Effector memory CD8-positive, alpha-beta T cell (primary cell): ENCODE measurements around the gene CKB.
A peak's percentile ranks its signal among the peaks of the same experiment; 100 is the strongest.
"Not testable (repeated sequence)": the region's sequence is repeated elsewhere in the genome, so short reads cannot be mapped to it uniquely, and the experiment has no call there.

Experiments used
- ATAC-seq: fragments of 150-1000 bp; cut with Tn5 transposase; replicated peaks from 2 replicates; pipeline ENCODE4 v1.10.0; 2021; ENCODE audit warnings: mild to moderate bottlenecking, moderate library complexity
- DNase-seq, 3 experiments: peaks; one replicate each; pipeline ENCODE4 v3.0.0; 2021
- H3K27ac Mint-ChIP-seq, 2 donors: one replicate each; pipeline ENCODE4 v1.8.0; 2022; ENCODE audit warnings: mild to moderate bottlenecking in 2 of 2, mixed read lengths in 2 of 2, moderate library complexity in 2 of 2
- H3K27me3 Mint-ChIP-seq, 2 donors: one replicate each; pipeline ENCODE4 v1.8.0; 2022; ENCODE audit warnings: mixed read lengths in 2 of 2
- H3K36me3 Mint-ChIP-seq: one replicate; pipeline ENCODE4 v1.8.0; 2022; ENCODE audit warnings: mild to moderate bottlenecking, moderate library complexity, mixed read lengths; ENCODE audit not compliant: insufficient read depth
- H3K4me1 Mint-ChIP-seq, 2 donors: one replicate each; pipeline ENCODE4 v1.8.0; 2022; ENCODE audit warnings: low read depth in 2 of 2, mixed read lengths in 2 of 2
- H3K4me3 Mint-ChIP-seq, 2 donors: one replicate each; pipeline ENCODE4 v1.8.0; 2022; ENCODE audit warnings: mild to moderate bottlenecking in 2 of 2, mixed read lengths in 2 of 2, moderate library complexity in 2 of 2
- H3K9me3 Mint-ChIP-seq, 2 donors: one replicate each; pipeline ENCODE4 v1.8.0; 2022; ENCODE audit warnings: mixed read lengths in 2 of 2

Gene CKB

GRCh38 chr14:103530831-103531230 is 8.2 kb upstream of the CKB start:
- no peaks in the 10 kb centered on the region for H3K27me3 Mint-ChIP-seq
- H3K9me3 Mint-ChIP-seq = no peaks in the 10 kb centered on the region
- peaks cover 29% of the 10 kb centered on the region for H3K36me3 Mint-ChIP-seq
- DNase-seq = no peak
- ATAC-seq = no peak
- H3K4me1 Mint-ChIP-seq = peaks cover 13 to 33% of the 10 kb centered on the region in 2 donors
- H3K4me3 Mint-ChIP-seq = peak overlapping the region in 1 of 2 donors; percentile 94
- H3K27ac Mint-ChIP-seq = peak overlapping the region in 1 of 2 donors; percentile 93

GRCh38 chr14:103530390-103530789 is 7.8 kb upstream of the CKB start:
- H3K36me3 Mint-ChIP-seq = peaks cover 29% of the 10 kb centered on the region
- no peaks in the 10 kb centered on the region for H3K27me3 Mint-ChIP-seq
- H3K4me1 Mint-ChIP-seq = peaks cover 13 to 34% of the 10 kb centered on the region in 2 donors
- H3K27ac Mint-ChIP-seq = peak overlapping the region in 1 of 2 donors; percentile 93
- no peak for DNase-seq
- no peak for ATAC-seq
- peak overlapping the region; percentile 91 to 94 for H3K4me3 Mint-ChIP-seq
- no peaks in the 10 kb centered on the region for H3K9me3 Mint-ChIP-seq

- Mint-ChIP-seq H3K27ac (peak overlapping the region; percentile 93 to 96), H3K4me1 (peaks cover 13 to 34% of the 10 kb centered on the region in 2 donors), H3K4me3 (peak overlapping the region; percentile 91 to 94), H3K36me3 (peaks cover 29% of the 10 kb centered on the region), H3K27me3 (no peaks in the 10 kb centered on the region), H3K9me3 (no peaks in the 10 kb centered on the region)
- peak in 1 of 3 experiments; percentile 19 for DNase-seq
- no peak for ATAC-seq
Measured at GRCh38 chr14:103529383-103530365, 7.0 kb upstream of the CKB start.

GRCh38 chr14:103528587-103529382 is 6.2 kb upstream of the CKB start, which contains the start of gene TRMT61A:
TRMT61A (plus strand) TSS chr14:103529196; CDS start chr14:103529979, 783 bp downstream.
- peak within 1 kb of the TSS; percentile 91 to 94 for H3K4me3 Mint-ChIP-seq
- DNase-seq (peak; percentile 62 to 67 (median 63)), ATAC-seq (peak; percentile 95)
- H3K36me3 Mint-ChIP-seq = peaks cover 29% of the 10 kb centered on the region
- H3K27ac Mint-ChIP-seq = peak within 1 kb of the TSS; percentile 93 to 96
- no peaks in the 10 kb centered on the region for H3K9me3 Mint-ChIP-seq
- H3K4me1 Mint-ChIP-seq = peaks cover 13 to 34% of the 10 kb centered on the region in 2 donors
- H3K27me3 Mint-ChIP-seq = no peaks in the 10 kb centered on the region

GRCh38 chr14:103528146-103528586 is 5.5 kb upstream of the CKB start:
- no peaks in the 10 kb centered on the region for H3K27me3 Mint-ChIP-seq
- H3K4me1 Mint-ChIP-seq = peaks cover 13 to 34% of the 10 kb centered on the region in 2 donors
- H3K4me3 Mint-ChIP-seq = peak overlapping the region; percentile 91 to 94
- no peaks in the 10 kb centered on the region for H3K9me3 Mint-ChIP-seq
- ATAC-seq = no peak
- no peak for DNase-seq
- H3K27ac Mint-ChIP-seq = peak overlapping the region; percentile 93 to 96
- H3K36me3 Mint-ChIP-seq = peaks cover 29% of the 10 kb centered on the region

GRCh38 chr14:103527408-103528145 is 4.9 kb upstream of the CKB start:
- DNase-seq (no peak), ATAC-seq (no peak)
- Mint-ChIP-seq H3K36me3 (peaks cover 24% of the 10 kb centered on the region), H3K4me3 (peak overlapping the region; percentile 91 to 94), H3K27ac (peak overlapping the region; percentile 66 to 96), H3K27me3 (no peaks in the 10 kb centered on the region), H3K4me1 (peaks cover 13 to 34% of the 10 kb centered on the region in 2 donors), H3K9me3 (no peaks in the 10 kb centered on the region)

- Mint-ChIP-seq H3K36me3 (peaks cover 24% of the 10 kb centered on the region), H3K27me3 (no peaks in the 10 kb centered on the region), H3K4me3 (peak overlapping the region; percentile 91 to 94), H3K27ac (peak overlapping the region; percentile 66 to 96), H3K4me1 (peaks cover 13 to 34% of the 10 kb centered on the region in 2 donors), H3K9me3 (no peaks in the 10 kb centered on the region)
- no peak for DNase-seq
- ATAC-seq = no peak
Measured at GRCh38 chr14:103526914-103527248, 4.3 kb upstream of the CKB start.

GRCh38 chr14:103526247-103526913 is 3.8 kb upstream of the CKB start:
- Mint-ChIP-seq H3K4me3 (no peak overlapping the region), H3K4me1 (peaks cover 10 to 31% of the 10 kb centered on the region in 2 donors)

GRCh38 chr14:103525430-103526246 is 3.0 kb upstream of the CKB start:
- not testable (repeated sequence) for ATAC-seq, DNase-seq, H3K27ac Mint-ChIP-seq, H3K27me3 Mint-ChIP-seq, H3K4me3 Mint-ChIP-seq, H3K9me3 Mint-ChIP-seq
- peaks cover 24% of the 10 kb centered on the region for H3K36me3 Mint-ChIP-seq
- H3K4me1 Mint-ChIP-seq = peaks cover 4 to 27% of the 10 kb centered on the region in 2 donors

More at GRCh38 chr14:103526247-103526913, 3.8 kb upstream of the CKB start:
- no peak for DNase-seq
- Mint-ChIP-seq H3K9me3 (no peaks in the 10 kb centered on the region), H3K27ac (no peak overlapping the region), H3K27me3 (no peaks in the 10 kb centered on the region), H3K36me3 (peaks cover 24% of the 10 kb centered on the region)
- ATAC-seq = no peak

GRCh38 chr14:103524002-103524935 is 1.6 kb upstream of the CKB start:
- H3K27me3 Mint-ChIP-seq = no peaks in the 10 kb centered on the region
- peaks cover 0 to 19% of the 10 kb centered on the region in 2 donors for H3K4me1 Mint-ChIP-seq
- peaks cover 12% of the 10 kb centered on the region for H3K36me3 Mint-ChIP-seq
- H3K27ac Mint-ChIP-seq = no peak overlapping the region
- no peak overlapping the region for H3K4me3 Mint-ChIP-seq
- ATAC-seq (no peak), DNase-seq (no peak)
- H3K9me3 Mint-ChIP-seq = no peaks in the 10 kb centered on the region

GRCh38 chr14:103523575-103523954 is 935 bp upstream of the CKB start:
- peaks cover 6% of the 10 kb centered on the region for H3K36me3 Mint-ChIP-seq
- no peak overlapping the region for H3K27ac Mint-ChIP-seq
- peak overlapping the region; percentile 44 to 65 for H3K4me3 Mint-ChIP-seq
- no peaks in the 10 kb centered on the region for H3K9me3 Mint-ChIP-seq
- ATAC-seq (no peak), DNase-seq (no peak)
- no peaks in the 10 kb centered on the region for H3K27me3 Mint-ChIP-seq
- peaks cover 0 to 25% of the 10 kb centered on the region in 2 donors for H3K4me1 Mint-ChIP-seq
